Cardiac septum (tissue), 1 donor: Measurements from ENCODE around the gene MPG. TPM values are rescaled to one million over a fixed set of nuclear protein-coding genes. Genes with fewer than 3 reads are reported as not detected.

Experiments
- DNase-seq: peaks from one replicate; pipeline ENCODE4 v3.0.0-alpha.2; 2020; ENCODE audit warnings: low spot score
- intact Hi-C: fragments of 100-400 bp; cut with DNase I; formaldehyde crosslinking; loops from one replicate; pipeline ENCODE4 v1.14.0; 2022
- total RNA-seq: library from RNA; stranded (reverse); fragmentation: NEBNext Ultra II Directional; extraction: Animal tissue kit (Norgen Biotek cat#: 25700); gene quantifications from one replicate; pipeline ENCODE4 v1.2.1, GENCODE V29; 2021
- donor health status: DM: no; HTN: no; CAD: no.

The MPG gene
- total RNA-seq, 1 donor from 2014 or later: 33.6 TPM

- DNase-seq: no peak
- intact Hi-C loops: no loop called here
Measured at GRCh38 chr16:63998-64913, 13.8 kb upstream of the MPG start.

- DNase-seq: no peak
- intact Hi-C loops: loop anchor here (1.0 kb wide), 1 partner anchor 31 kb away; no protein-coding TSS in a partner anchor
Measured at GRCh38 chr16:64914-65255, 13.1 kb upstream of the MPG start.

- intact Hi-C loops: loop anchor here (1.0 kb wide), 1 partner anchor 31 kb away; no protein-coding TSS in a partner anchor
- DNase-seq: peak; percentile 91
Measured at GRCh38 chr16:65745-66144, 12.3 kb upstream of the MPG start.

GRCh38 chr16:66309-67182 is 11.5 kb upstream of the MPG start:
- no peak for DNase-seq
- intact Hi-C loops: no loop called here

GRCh38 chr16:67183-67791 is 10.7 kb upstream of the MPG start:
- DNase-seq: no peak
- intact Hi-C loops: no loop called here

- intact Hi-C loops: no loop called here
- no peak for DNase-seq
Measured at GRCh38 chr16:67884-68789, 9.9 kb upstream of the MPG start.

GRCh38 chr16:69181-69580 is 8.8 kb upstream of the MPG start:
- intact Hi-C loops: no loop called here
- DNase-seq: no peak

GRCh38 chr16:71210-71539 is 6.8 kb upstream of the MPG start:
- intact Hi-C loops: no loop called here

GRCh38 chr16:71540-72401 is 6.3 kb upstream of the MPG start:
- intact Hi-C loops: no loop called here
- no peak for DNase-seq

More at GRCh38 chr16:71210-71539, 6.8 kb upstream of the MPG start:
- no peak for DNase-seq

GRCh38 chr16:72561-73548 is 5.2 kb upstream of the MPG start, which contains the start of gene RHBDF1:
Gene RHBDF1, minus strand, starts transcription at chr16:72631. Its CDS starts 7,616 bp downstream, at chr16:65015.
- no peak for DNase-seq
- intact Hi-C loops: no loop called here

GRCh38 chr16:74051-74746 is 3.8 kb upstream of the MPG start:
- DNase-seq: peak; percentile 89
- intact Hi-C loops: no loop called here

GRCh38 chr16:74747-75334 is 3.2 kb upstream of the MPG start:
- no peak for DNase-seq
- intact Hi-C loops: no loop called here

- intact Hi-C loops: no loop called here
- DNase-seq: no peak
Measured at GRCh38 chr16:75580-76501, 2.2 kb upstream of the MPG start.

- intact Hi-C loops: no loop called here
- DNase-seq: peak; percentile 91
Measured at GRCh38 chr16:76535-77272, 1.3 kb upstream of the MPG start.
